Activated gamma-delta T cell treated with anti-CD3 and anti-CD28 coated beads, Interleukin-2, amount 50 U/mL, for 16 hours (primary cell): Measurements from ENCODE around the gene PLEKHH3.
A peak's percentile ranks its signal among the peaks of the same experiment; 100 is the strongest.

ENCODE experiments used
- DNase-seq: peaks from one replicate; pipeline ENCODE4 v3.0.0-alpha.2; 2020; ENCODE audit warnings: low read depth

The PLEKHH3 gene

GRCh38 chr17:42686520-42687128 is 9.8 kb upstream of the PLEKHH3 start:
- DNase-seq = no peak

GRCh38 chr17:42685831-42686230 is 9.0 kb upstream of the PLEKHH3 start:
- DNase-seq = no peak

- DNase-seq = no peak
Observed at GRCh38 chr17:42684929-42685556, 8.2 kb upstream of the PLEKHH3 start.

GRCh38 chr17:42683407-42684034 is 6.7 kb upstream of the PLEKHH3 start:
- DNase-seq = no peak

- DNase-seq = no peak
Observed at GRCh38 chr17:42682722-42683403, 6.1 kb upstream of the PLEKHH3 start.

- no peak for DNase-seq
Observed at GRCh38 chr17:42681976-42682721, 5.4 kb upstream of the PLEKHH3 start, which contains the start of gene CNTNAP1. TSS of gene CNTNAP1 (plus strand) at chr17:42682531. CDS start at chr17:42682830, 299 bp downstream.

GRCh38 chr17:42680331-42680808 is 3.6 kb upstream of the PLEKHH3 start:
- DNase-seq = no peak

GRCh38 chr17:42679492-42680330 is 2.9 kb upstream of the PLEKHH3 start:
- DNase-seq = peak; percentile 58

- DNase-seq = no peak
Observed at GRCh38 chr17:42678951-42679491, 2.2 kb upstream of the PLEKHH3 start.

GRCh38 chr17:42677921-42678781 is 1.4 kb upstream of the PLEKHH3 start:
- peak; percentile 53 for DNase-seq

- peak; percentile 95 for DNase-seq
Observed at GRCh38 chr17:42677012-42677857, 441 bp upstream of the PLEKHH3 start.

- no peak for DNase-seq
Observed at GRCh38 chr17:42675965-42676423, 800 bp downstream of the PLEKHH3 start.

GRCh38 chr17:42675348-42675964 is 1.3 kb downstream of the PLEKHH3 start:
- no peak for DNase-seq

- DNase-seq = no peak
Observed at GRCh38 chr17:42674755-42675347, 1.9 kb downstream of the PLEKHH3 start.

- no peak for DNase-seq
Observed at GRCh38 chr17:42673885-42674754, 2.7 kb downstream of the PLEKHH3 start.

- no peak for DNase-seq
Observed at GRCh38 chr17:42673266-42673884, 3.4 kb downstream of the PLEKHH3 start.
